ENCODE data around the gene FNDC3A.
"Not testable (repeated sequence)": the region's sequence is repeated elsewhere in the genome, so short reads cannot be mapped to it uniquely, and the experiment has no call there.

Gene FNDC3A

GRCh38 chr13:49148405-49148804 is 172.7 kb downstream of the FNDC3A start:
- Histone ChIP-seq H3K9me3 (ENCODE audit: control insufficient read depth, low read length) (no peaks in the 10 kb centered on the region), H2AFZ (no peak overlapping the region), H3K9ac (no peak overlapping the region), H3K4me3 (ENCODE audit: low read depth, low read length) (no peak overlapping the region), H3K27me3 (ENCODE audit: control insufficient read depth, insufficient read depth, low read length) (no peaks in the 10 kb centered on the region), H3K4me1 (no peaks in the 10 kb centered on the region), H3K27ac (no peak overlapping the region), H3K36me3 (ENCODE audit: control insufficient read depth, insufficient read depth, low read length) (no peaks in the 10 kb centered on the region), H3K79me2 (no peaks in the 10 kb centered on the region), H3K4me2 (ENCODE audit: low read length) (no peak overlapping the region)
- TF ChIP-seq CTCF (IDR thresholded peaks at IDR 0.05) = no peak

GRCh38 chr13:49157955-49158584 is 182.4 kb downstream of the FNDC3A start:
- not testable (repeated sequence) for H3K4me3 ChIP-seq (ENCODE audit: low read depth, low read length)

GRCh38 chr13:49163162-49163561 is 187.4 kb downstream of the FNDC3A start:
- H3K4me1 ChIP-seq; H3K4me2 ChIP-seq (ENCODE audit: low read length); H2AFZ ChIP-seq; H3K79me2 ChIP-seq; H3K36me3 ChIP-seq (ENCODE audit: control insufficient read depth, insufficient read depth, low read length); H3K27me3 ChIP-seq (ENCODE audit: control insufficient read depth, insufficient read depth, low read length); H3K9ac ChIP-seq; H3K4me3 ChIP-seq (ENCODE audit: low read depth, low read length); H3K27ac ChIP-seq; H3K9me3 ChIP-seq (ENCODE audit: control insufficient read depth, low read length): not testable (repeated sequence)

More at GRCh38 chr13:49157955-49158584, 182.4 kb downstream of the FNDC3A start:
- not testable (repeated sequence) for H3K36me3 ChIP-seq (ENCODE audit: control insufficient read depth, insufficient read depth, low read length); H3K79me2 ChIP-seq; H3K4me1 ChIP-seq; H3K4me2 ChIP-seq (ENCODE audit: low read length); H2AFZ ChIP-seq; H3K9ac ChIP-seq; H3K27ac ChIP-seq; H3K27me3 ChIP-seq (ENCODE audit: control insufficient read depth, insufficient read depth, low read length); H3K9me3 ChIP-seq (ENCODE audit: control insufficient read depth, low read length)

- Histone ChIP-seq H3K4me3 (ENCODE audit: low read depth, low read length) (no peak overlapping the region), H3K36me3 (ENCODE audit: control insufficient read depth, insufficient read depth, low read length) (no peaks in the 10 kb centered on the region), H3K79me2 (peaks cover 5% of the 10 kb centered on the region), H3K9me3 (ENCODE audit: control insufficient read depth, low read length) (no peaks in the 10 kb centered on the region), H3K27ac (no peak overlapping the region), H3K27me3 (ENCODE audit: control insufficient read depth, insufficient read depth, low read length) (no peaks in the 10 kb centered on the region), H2AFZ (no peak overlapping the region), H3K4me2 (ENCODE audit: low read length) (no peak overlapping the region), H3K4me1 (no peaks in the 10 kb centered on the region), H3K9ac (no peak overlapping the region)
- no peak for TF ChIP-seq CTCF (IDR thresholded peaks at IDR 0.05)
These were observed 189.0 kb downstream of the FNDC3A start for GRCh38 chr13:49164712-49165111.

GRCh38 chr13:49165798-49166752 is 190.4 kb downstream of the FNDC3A start:
- H3K27me3 ChIP-seq (ENCODE audit: control insufficient read depth, insufficient read depth, low read length) = no peaks in the 10 kb centered on the region
- H2AFZ ChIP-seq = no peak overlapping the region
- H3K9ac ChIP-seq = no peak overlapping the region
- no peak overlapping the region for H3K4me3 ChIP-seq (ENCODE audit: low read depth, low read length)
- H3K79me2 ChIP-seq = peaks cover 5% of the 10 kb centered on the region
- H3K36me3 ChIP-seq (ENCODE audit: control insufficient read depth, insufficient read depth, low read length) = no peaks in the 10 kb centered on the region
- H3K9me3 ChIP-seq (ENCODE audit: control insufficient read depth, low read length) = no peaks in the 10 kb centered on the region
- no peak overlapping the region for H3K27ac ChIP-seq
- H3K4me2 ChIP-seq (ENCODE audit: low read length) = no peak overlapping the region
- no peak for TF ChIP-seq CTCF (IDR thresholded peaks at IDR 0.05)
- no peaks in the 10 kb centered on the region for H3K4me1 ChIP-seq
